Breast epithelium (tissue), 4 donors: Measurements from ENCODE around the gene TOB1. TPM values are rescaled to one million over a fixed set of nuclear protein-coding genes. Genes with fewer than 3 reads are reported as not detected.

Experiments used
- DNase-seq, 2 donors: peaks; one replicate each; pipeline ENCODE4 v3.0.0-alpha.2; 2019; ENCODE audit warnings: low spot score in 2 of 2
- H3K27ac ChIP-seq, 2 donors: fragments of 200-600 bp; sonication (generic) in 1 of 2; one replicate each; pipeline ENCODE4 v1.5.1; 2016 to 2019; ENCODE audit warnings: mild to moderate bottlenecking in 1 of 2
- H3K27me3 ChIP-seq, 2 donors: fragments of 200-600 bp; sonication (generic) in 1 of 2; one replicate each; pipeline versions ENCODE4 v1.5.1 to v1.6.0; 2017 to 2019; ENCODE audit warnings: control low read depth in 1 of 2, mild to moderate bottlenecking in 1 of 2
- H3K36me3 ChIP-seq: fragments of 200-600 bp; one replicate; pipeline ENCODE4 v1.5.1; 2019
- H3K4me1 ChIP-seq, 2 donors: fragments of 200-600 bp; sonication (generic); one replicate each; pipeline ENCODE4 v1.5.1; 2016 to 2019; ENCODE audit warnings: control low read depth in 1 of 2
- H3K4me3 ChIP-seq, 3 donors: fragments of 200-600 bp; sonication (generic); 1 replicate in 2 of 3; 2 replicates in 1 of 3; pipeline ENCODE4 v1.5.1; 2016 to 2019; ENCODE audit warnings: mild to moderate bottlenecking in 3 of 3, moderate library complexity in 2 of 3
- H3K9me3 ChIP-seq, 2 donors: fragments of 200-600 bp; sonication (generic) in 1 of 2; one replicate each; pipeline ENCODE4 v1.5.1; 2016 to 2019; ENCODE audit warnings: control low read depth in 1 of 2
- CTCF ChIP-seq, 3 donors: fragments of 450-650 bp; IDR thresholded peaks; one replicate each; pipeline ENCODE4 v1.5.1; 2016 to 2017; ENCODE audit warnings: antibody characterized with exemption in 3 of 3, mild to moderate bottlenecking in 3 of 3, moderate library complexity in 3 of 3
- POLR2A ChIP-seq: fragments of 450-650 bp; IDR thresholded peaks from one replicate; pipeline ENCODE4 v1.6.1; 2016; ENCODE audit warnings: antibody characterized with exemption, mild to moderate bottlenecking, moderate library complexity
- POLR2AphosphoS5 ChIP-seq, 3 donors: sonication (generic); formaldehyde crosslinking; IDR thresholded peaks; one replicate each; pipeline ENCODE4 v1.6.1; 2017; ENCODE audit warnings: antibody characterized with exemption in 3 of 3
- intact Hi-C: fragments of 100-400 bp; cut with DNase I; formaldehyde crosslinking; loops from one replicate; pipeline ENCODE4 v1.15.1; 2023; ENCODE audit warnings: low total_unique reads
- total RNA-seq, 3 donors: library from RNA; depleted of rRNA; stranded (reverse); fragments of >200 nt; gene quantifications; one replicate each; pipeline ENCODE4 v1.1.0, GENCODE V29; 2016

TOB1 gene
- total RNA-seq, 3 donors from 2014 or later, result 12.6 to 145 (median 54.1) TPM

GRCh38 chr17:50872710-50873424 is 6.7 kb upstream of the TOB1 start:
- DNase-seq, result peak in 1 of 2 donors; percentile 64
- no peaks in the 10 kb centered on the region for H3K4me1 ChIP-seq
- H3K36me3 ChIP-seq, result no peaks in the 10 kb centered on the region
- no peak overlapping the region for H3K4me3 ChIP-seq
- TF ChIP-seq POLR2AphosphoS5 (IDR thresholded peaks at IDR 0.05), result no peak
- TF ChIP-seq CTCF (IDR thresholded peaks at IDR 0.05), result no peak
- TF ChIP-seq POLR2A, result no peak
- no peaks in the 10 kb centered on the region for H3K27me3 ChIP-seq
- peak overlapping the region in 1 of 2 donors; percentile 57 for H3K27ac ChIP-seq
- intact Hi-C loops, result no loop called here
- no peaks in the 10 kb centered on the region for H3K9me3 ChIP-seq

GRCh38 chr17:50871898-50872297 is 5.7 kb upstream of the TOB1 start:
- intact Hi-C loops, result no loop called here
- Histone ChIP-seq H3K9me3 (no peaks in the 10 kb centered on the region), H3K4me1 (no peaks in the 10 kb centered on the region), H3K27me3 (no peaks in the 10 kb centered on the region), H3K4me3 (no peak overlapping the region), H3K36me3 (no peaks in the 10 kb centered on the region), H3K27ac (peak overlapping the region in 1 of 2 donors; percentile 57)
- no peak for TF ChIP-seq POLR2A
- TF ChIP-seq CTCF (IDR thresholded peaks at IDR 0.05), result no peak
- TF ChIP-seq POLR2AphosphoS5 (IDR thresholded peaks at IDR 0.05), result no peak
- DNase-seq, result no peak

GRCh38 chr17:50871364-50871763 is 5.2 kb upstream of the TOB1 start:
- TF ChIP-seq POLR2AphosphoS5 (IDR thresholded peaks at IDR 0.05) (no peak), CTCF (IDR thresholded peaks at IDR 0.05) (no peak), POLR2A (no peak)
- H3K4me3 ChIP-seq, result no peak overlapping the region
- H3K27me3 ChIP-seq, result no peaks in the 10 kb centered on the region
- no peak overlapping the region for H3K27ac ChIP-seq
- intact Hi-C loops, result no loop called here
- H3K36me3 ChIP-seq, result no peaks in the 10 kb centered on the region
- no peak for DNase-seq
- H3K4me1 ChIP-seq, result no peaks in the 10 kb centered on the region
- H3K9me3 ChIP-seq, result no peaks in the 10 kb centered on the region

- peak overlapping the region; percentile 100 for H3K27ac ChIP-seq
- no peak for TF ChIP-seq POLR2A
- no peak for TF ChIP-seq CTCF (IDR thresholded peaks at IDR 0.05)
- TF ChIP-seq POLR2AphosphoS5 (IDR thresholded peaks at IDR 0.05), result no peak
- no peaks in the 10 kb centered on the region for H3K4me1 ChIP-seq
- no peak for DNase-seq
- H3K27me3 ChIP-seq, result no peaks in the 10 kb centered on the region
- H3K36me3 ChIP-seq, result no peaks in the 10 kb centered on the region
- intact Hi-C loops, result loop anchor here (5.0 kb wide), 1 partner anchor 84 kb away; no protein-coding TSS in a partner anchor
- no peaks in the 10 kb centered on the region for H3K9me3 ChIP-seq
- peak overlapping the region in 1 of 3 donors; percentile 98 for H3K4me3 ChIP-seq
These were observed 2.4 kb upstream of the TOB1 start for GRCh38 chr17:50868602-50869001.

GRCh38 chr17:50868140-50868438 is 1.9 kb upstream of the TOB1 start:
- Histone ChIP-seq H3K27ac (peak overlapping the region; percentile 100), H3K27me3 (no peaks in the 10 kb centered on the region), H3K36me3 (no peaks in the 10 kb centered on the region), H3K9me3 (no peaks in the 10 kb centered on the region), H3K4me3 (peak overlapping the region; percentile 80 to 98 (median 97)), H3K4me1 (no peaks in the 10 kb centered on the region)
- no peak for DNase-seq
- intact Hi-C loops, result loop anchor here (5.0 kb wide), 1 partner anchor 84 kb away; no protein-coding TSS in a partner anchor
- TF ChIP-seq POLR2A (no peak), CTCF (IDR thresholded peaks at IDR 0.05) (no peak), POLR2AphosphoS5 (IDR thresholded peaks at IDR 0.05) (no peak)
